ENCODE data around the gene DNAJC9. TPM values are rescaled to one million over a fixed set of nuclear protein-coding genes. Genes with fewer than 3 reads are reported as not detected.

Gene DNAJC9
- total and polyA plus RNA-seq, 2 of the 4 experiments (the other 2 are of a cell fraction): 20.0 to 28.7 TPM

GRCh38 chr10:73264423-73264822, 17.4 kb upstream of the DNAJC9 start:
- intact Hi-C loops (cut with micrococcal nuclease): loop anchor here (5.0 kb wide), 1 partner anchor 378 kb away; the partner anchor contains the start of gene MYOZ1
- Histone ChIP-seq H3K9me3 (ENCODE audit: control insufficient read depth, insufficient read depth, low read length) (no peaks in the 10 kb centered on the region), H3K9ac (ENCODE audit: low read depth, low read length) (no peak overlapping the region), H2AK9ac (replicated peaks; ENCODE audit: low read depth, low read length, poor library complexity) (no peak overlapping the region), H4K91ac (ENCODE audit: insufficient read depth, low read depth, low read length) (no peak overlapping the region), H3K79me1 (ENCODE audit: low read depth in 1 of 2, low read length in 2 of 2) (no peaks in the 10 kb centered on the region), H2BK5ac (ENCODE audit: low read depth, low read length, poor library complexity, severe bottlenecking) (no peak overlapping the region), H3K27me3 (ENCODE audit: control insufficient read depth, insufficient read depth, low read length) (peaks cover 14% of the 10 kb centered on the region), H3K23ac (ENCODE audit: low read depth, low read length) (no peak overlapping the region), H3K4me3 (ENCODE audit: insufficient read depth, low read depth, low read length) (no peak overlapping the region), H3K9me1 (ENCODE audit: insufficient read depth, low read length) (no peaks in the 10 kb centered on the region), H3K14ac (replicated peaks; ENCODE audit: low read depth, low read length) (no peak overlapping the region), H3K4me1 (ENCODE audit: control insufficient read depth, insufficient read depth, low read length) (no peaks in the 10 kb centered on the region), H2BK15ac (ENCODE audit: low read depth, low read length) (no peak overlapping the region), H3K4ac (ENCODE audit: low read depth, low read length) (no peak overlapping the region), H4K20me1 (ENCODE audit: insufficient read depth, low read length) (no peaks in the 10 kb centered on the region), H2BK20ac (ENCODE audit: low read depth, low read length) (no peak overlapping the region), H4K8ac (ENCODE audit: low read depth in 2 of 2, low read length in 2 of 2) (no peak overlapping the region), H3K27ac (ENCODE audit: insufficient read depth, low read length) (no peak overlapping the region), H2BK120ac (ENCODE audit: low read depth, low read length) (no peak overlapping the region), H3K4me2 (ENCODE audit: low read depth, low read length) (no peak overlapping the region), H4K5ac (ENCODE audit: low read depth, low read length) (no peak overlapping the region), H2AFZ (replicated peaks; ENCODE audit: low read length, poor library complexity) (no peak overlapping the region), H3K56ac (ENCODE audit: extremely low read depth, insufficient read depth, low read length) (no peak overlapping the region), H3K18ac (ENCODE audit: low read depth, low read length) (no peak overlapping the region), H3K36me3 (ENCODE audit: control insufficient read depth, insufficient read depth, low read length) (no peaks in the 10 kb centered on the region), H2AK5ac (ENCODE audit: low read depth, low read length) (no peak overlapping the region)
- BruUV-seq (replicated peaks): no TSS peak
- WGBS, 2 experiments (ENCODE audit: extremely low coverage in 2 of 2, insufficient read length in 1 of 2): no CpG with 5 or more reads among the region's 2 CpGs
- dilution Hi-C loops (cut with HindIII; ENCODE audit: low sequenced_read_pairs, unreplicated experiment): no loop called here
- in situ Hi-C loops (cut with MboI; ENCODE audit: low sequenced_read_pairs): loop anchor here (25.0 kb wide), 1 partner anchor 373 kb away; the partner anchor contains the start of gene MYOZ1
- ChIA-PET POLR2A (ENCODE audit: unreplicated experiment) (no interaction called here), CTCF (no interaction called here)
- ATAC-seq (ENCODE audit: low read depth) (no peak), DNase-seq (no peak)
- TF ChIP-seq MAFK (IDR thresholded peaks at IDR 0.05; ENCODE audit: low read depth, low read length) (peak; percentile 17; the same call in 1 of the 2 replicates), RAD21 (IDR thresholded peaks at IDR 0.05; ENCODE audit: low read length) (no peak)
